NOMO-1 treated with DMSO at 0.1 percent for 48 hours (cell line): ENCODE data around the gene TEAD1.

Source experiments
- DNase-seq: peaks from one replicate; lab custom pipeline; 2025; ENCODE audit not compliant: unreplicated experiment; lab: John Stamatoyannopoulos, UW

The TEAD1 gene

GRCh38 chr11:12685229-12685628 is 11.0 kb downstream of the TEAD1 start:
- no peak for DNase-seq

- no peak for DNase-seq
Observed at GRCh38 chr11:12686246-12687060, 12.2 kb downstream of the TEAD1 start.

DNA sequence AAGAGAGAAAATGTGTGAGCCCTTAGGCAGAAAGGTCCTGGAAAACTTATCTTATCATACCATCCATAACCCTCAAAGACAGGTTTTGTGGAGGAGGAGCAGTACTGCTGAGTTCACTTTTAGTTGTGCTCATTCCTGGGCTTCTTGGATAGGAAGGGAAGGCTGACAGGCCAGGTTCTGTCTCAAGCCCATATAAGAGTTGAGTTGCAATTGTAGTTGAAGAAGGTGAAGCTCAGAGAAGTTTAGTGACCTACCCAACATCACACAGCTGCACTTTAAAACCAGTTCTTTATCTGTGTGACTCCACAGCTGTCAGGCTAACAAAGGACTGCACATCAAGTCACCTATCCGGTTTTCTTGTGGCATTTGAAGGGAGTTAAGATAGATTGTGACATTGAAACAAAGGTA is 13.0 kb downstream of the TEAD1 start:
- no peak for DNase-seq

DNA sequence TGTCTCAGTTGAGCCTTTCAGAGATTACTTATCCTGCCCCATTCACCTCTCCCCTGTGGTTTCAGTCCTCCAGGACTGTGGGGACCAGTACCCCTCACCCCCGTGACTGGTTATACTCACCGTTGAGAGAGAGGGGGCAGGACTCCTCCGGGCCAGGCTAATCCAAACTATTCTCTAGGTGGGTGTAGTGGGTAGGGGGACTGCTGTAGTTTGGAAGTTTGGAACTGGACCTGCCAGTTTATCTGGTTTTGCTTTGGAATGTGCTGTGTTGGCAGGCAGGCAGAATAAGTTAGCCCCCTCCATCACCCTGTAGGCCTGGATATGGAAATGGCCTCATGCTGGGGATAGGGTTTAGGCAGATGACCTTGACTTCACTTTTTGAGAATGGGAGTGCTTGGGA is 13.5 kb downstream of the TEAD1 start:
- DNase-seq = no peak

DNA sequence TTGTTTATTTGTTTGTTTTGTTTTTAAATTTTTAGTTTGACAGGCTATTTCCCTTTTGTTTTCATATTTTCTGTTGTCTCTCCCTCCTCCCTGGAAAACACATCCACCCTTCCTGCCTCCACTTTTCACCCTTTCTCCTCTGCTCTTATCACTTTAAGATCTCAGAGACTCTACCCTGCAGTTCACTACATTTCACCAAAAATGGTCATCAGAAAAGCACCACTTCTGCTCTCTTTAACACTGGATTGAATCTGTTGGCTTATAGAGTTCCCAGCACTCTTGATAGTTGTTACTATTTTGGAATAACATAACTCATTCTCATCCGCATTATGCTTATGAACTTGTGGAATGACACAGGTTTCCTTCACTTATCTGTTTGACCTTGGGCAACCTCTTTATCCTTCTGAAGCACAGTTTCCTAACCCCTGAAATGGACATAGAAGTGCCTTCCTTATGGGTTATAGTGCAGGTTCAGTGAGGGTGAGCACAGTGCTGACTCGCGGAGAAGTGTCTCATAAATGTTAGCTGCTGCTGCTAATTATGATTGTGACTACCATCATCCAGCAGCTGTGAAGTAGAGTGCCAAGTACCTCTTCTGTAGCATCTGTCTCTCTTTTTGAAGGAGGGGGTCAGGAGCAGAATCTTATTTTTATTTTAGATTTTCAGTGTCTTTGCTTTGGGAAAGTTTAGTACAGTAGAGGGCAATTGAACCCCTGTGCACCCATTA is 15.0 kb downstream of the TEAD1 start:
- no peak for DNase-seq

DNA sequence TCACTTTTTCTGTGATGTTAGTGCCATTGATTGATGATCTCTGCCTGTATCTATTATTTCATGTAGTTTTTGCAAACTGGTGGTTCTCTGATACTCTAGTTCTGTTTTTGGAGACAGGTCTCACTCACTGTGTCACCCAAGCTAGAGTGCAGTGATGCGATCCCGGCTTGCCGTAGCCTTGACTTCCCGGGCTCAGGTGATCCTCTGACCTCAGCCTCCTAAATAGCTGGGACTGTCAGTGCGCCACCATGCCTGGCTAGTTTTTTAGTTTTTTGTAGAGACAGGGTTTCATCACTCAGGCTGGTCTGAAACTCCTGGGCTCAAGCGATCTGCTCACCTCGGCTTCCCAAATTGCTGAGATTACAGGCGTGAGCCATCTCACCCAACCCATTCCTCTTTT is 16.4 kb downstream of the TEAD1 start:
- no peak for DNase-seq

GRCh38 chr11:12691473-12691872 is 17.3 kb downstream of the TEAD1 start:
- DNase-seq = no peak

GRCh38 chr11:12692229-12693075 is 18.2 kb downstream of the TEAD1 start:
- no peak for DNase-seq

GRCh38 chr11:12693094-12693478 is 18.9 kb downstream of the TEAD1 start:
- no peak for DNase-seq

- DNase-seq = peak; percentile 66
Observed at GRCh38 chr11:12693479-12694182, 19.4 kb downstream of the TEAD1 start.

- DNase-seq = peak; percentile 51
Observed at GRCh38 chr11:12694183-12694531, 19.9 kb downstream of the TEAD1 start.

- DNase-seq = no peak
Observed at GRCh38 chr11:12695221-12695794, 21.1 kb downstream of the TEAD1 start.

DNA sequence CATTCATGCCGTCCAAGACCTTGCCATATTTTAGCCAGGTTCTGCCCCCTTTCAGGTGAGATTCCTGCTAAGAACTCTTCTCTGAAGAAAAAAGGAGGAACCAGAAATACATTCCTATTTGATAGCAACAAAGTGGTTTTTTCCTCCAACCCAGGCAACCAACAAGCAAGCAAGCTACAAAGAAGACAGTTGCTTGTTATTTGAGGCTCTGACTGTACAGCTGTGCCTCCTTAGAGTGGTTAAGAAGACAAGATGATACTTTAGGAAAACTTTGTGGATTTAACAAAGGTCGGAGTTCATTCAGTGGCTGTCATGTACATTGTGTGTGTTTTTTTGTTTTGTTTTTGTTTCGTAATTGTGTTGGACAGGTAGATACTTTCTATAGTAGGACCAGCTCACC is 21.7 kb downstream of the TEAD1 start:
- no peak for DNase-seq

DNA sequence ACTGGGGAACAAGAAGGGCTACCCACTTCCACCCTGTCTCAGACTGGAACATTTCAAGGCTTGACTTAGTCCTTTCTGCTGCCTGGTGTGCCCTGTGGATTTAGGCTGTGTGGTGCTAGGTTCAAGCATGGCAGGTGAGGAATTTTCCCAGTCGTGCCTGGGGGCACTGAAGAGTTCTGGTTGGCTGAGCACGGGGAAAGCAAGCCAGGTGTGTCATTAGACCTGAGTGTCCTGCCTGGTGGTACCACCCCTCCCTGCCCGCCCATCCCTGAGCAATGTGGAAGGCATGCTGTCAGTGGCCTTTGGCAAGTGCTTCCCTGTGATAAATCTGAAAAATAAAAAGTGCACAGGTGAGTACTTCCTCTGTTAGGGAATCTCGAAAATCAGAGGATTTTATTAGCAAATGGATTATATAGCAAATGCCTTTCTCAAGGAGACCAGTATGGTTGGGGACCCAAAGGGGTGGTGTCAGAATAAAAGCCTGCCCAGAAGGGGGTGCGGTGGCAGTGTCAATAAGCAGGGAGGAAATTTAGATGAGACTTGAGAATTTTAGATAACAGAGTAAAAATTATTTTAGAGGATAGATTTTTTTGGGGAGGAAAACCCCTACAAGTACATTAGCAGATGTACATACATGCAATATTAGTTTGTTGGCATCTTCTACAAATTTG is 22.8 kb downstream of the TEAD1 start:
- no peak for DNase-seq

- DNase-seq = no peak
Observed at GRCh38 chr11:12698048-12698447, 23.8 kb downstream of the TEAD1 start.

- DNase-seq = no peak
Observed at GRCh38 chr11:12701811-12702592, 27.8 kb downstream of the TEAD1 start.

- DNase-seq = no peak
Observed at GRCh38 chr11:12702999-12703453, 28.8 kb downstream of the TEAD1 start.

DNA sequence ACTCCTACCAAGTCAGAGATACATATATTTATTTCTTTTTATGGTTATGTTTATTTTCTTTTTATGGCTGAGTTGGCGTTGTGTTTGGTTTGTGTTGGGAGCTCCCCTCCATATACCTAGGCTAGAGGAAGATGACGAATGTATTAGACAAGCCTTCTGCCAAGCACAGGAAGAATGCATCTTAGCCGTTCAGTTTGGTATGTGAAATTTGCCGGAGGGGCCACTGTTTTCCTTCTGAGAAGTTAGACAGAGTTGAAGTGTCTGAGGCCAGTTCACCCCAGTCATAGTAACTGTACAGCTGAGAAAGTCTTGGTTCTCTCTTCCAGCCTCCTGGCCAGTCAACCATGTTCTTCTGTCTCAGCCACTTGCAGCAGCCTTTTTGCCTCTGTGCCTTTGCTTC is 29.8 kb downstream of the TEAD1 start:
- DNase-seq = no peak

DNA sequence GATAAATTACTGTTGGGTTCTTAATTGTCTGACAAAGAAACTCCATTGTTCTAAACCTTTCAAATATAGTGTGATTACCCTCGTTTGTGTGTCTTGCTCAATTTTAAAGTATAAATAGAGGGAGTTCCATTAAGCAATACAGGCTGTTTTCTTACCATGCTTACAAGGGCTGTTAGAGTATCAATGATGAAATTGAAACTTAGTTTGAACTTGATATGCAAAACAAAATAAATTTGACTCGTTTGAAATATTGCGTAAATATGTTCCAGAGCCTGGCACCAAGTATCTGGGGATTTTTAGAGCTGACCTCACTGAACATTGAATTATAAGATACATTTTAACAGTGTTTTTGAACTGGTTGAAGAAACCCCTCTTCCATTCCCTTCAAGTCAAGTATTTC is 31.7 kb downstream of the TEAD1 start:
- peak; percentile 12 for DNase-seq
